MM.1S (cell line): ENCODE data around the gene BCOR.

Experiments used
- DNase-seq: peaks from one replicate; pipeline ENCODE4 v3.0.0-alpha.2; 2015
- H2AFZ ChIP-seq: fragments of 300-600 bp; sonication (generic); 2 replicates; pipeline ENCODE4 v1.6.0; 2016; ENCODE audit warnings: antibody characterized with exemption, low read length
- H3F3A ChIP-seq: fragments of 300-600 bp; sonication (generic); 2 replicates; pipeline ENCODE4 v1.6.1; 2016; ENCODE audit warnings: mild to moderate bottlenecking, antibody characterized with exemption, low read length, moderate library complexity, mixed read lengths; ENCODE audit not compliant: insufficient read depth
- H3K27ac ChIP-seq: fragments of 300-600 bp; sonication (generic); 2 replicates; pipeline ENCODE4 v1.5.1; 2016; ENCODE audit warnings: mild to moderate bottlenecking, low read length
- H3K27me3 ChIP-seq: fragments of 300-600 bp; sonication (generic); replicated peaks from 2 replicates; pipeline ENCODE4 v1.6.0; 2016; ENCODE audit warnings: low read length; ENCODE audit not compliant: insufficient read depth
- H3K36me3 ChIP-seq: fragments of 300-600 bp; sonication (generic); replicated peaks from 2 replicates; pipeline ENCODE4 v1.6.1; 2016; ENCODE audit warnings: mild to moderate bottlenecking, low read length, mixed read lengths; ENCODE audit not compliant: insufficient read depth
- H3K4me1 ChIP-seq: fragments of 300-600 bp; sonication (generic); 2 replicates; pipeline ENCODE4 v1.6.1; 2016; ENCODE audit warnings: low read length, mixed read lengths
- H3K4me2 ChIP-seq: fragments of 300-600 bp; sonication (generic); 2 replicates; pipeline ENCODE4 v1.6.0; 2016; ENCODE audit warnings: low read depth, low read length
- H3K4me3 ChIP-seq: fragments of 300-600 bp; sonication (generic); 2 replicates; pipeline ENCODE4 v1.5.1; 2016; ENCODE audit warnings: low read length, mixed read lengths
- H3K79me2 ChIP-seq: fragments of 300-600 bp; sonication (generic); 2 replicates; pipeline ENCODE4 v1.6.1; 2016; ENCODE audit warnings: mixed run types, low read length, mixed read lengths
- H3K9ac ChIP-seq: fragments of 300-600 bp; sonication (generic); 2 replicates; pipeline ENCODE4 v1.6.1; 2016; ENCODE audit warnings: low read length, mixed read lengths
- H3K9me2 ChIP-seq: fragments of 300-600 bp; sonication (generic); replicated peaks from 2 replicates; pipeline ENCODE4 v1.6.1; 2016; ENCODE audit warnings: mild to moderate bottlenecking, low read length, mixed read lengths; ENCODE audit not compliant: insufficient read depth
- H3K9me3 ChIP-seq: fragments of 300-600 bp; sonication (generic); replicated peaks from 2 replicates; pipeline ENCODE4 v1.6.1; 2016; ENCODE audit warnings: mild to moderate bottlenecking, low read length, mixed read lengths; ENCODE audit not compliant: insufficient read depth
- H4K20me1 ChIP-seq: fragments of 300-600 bp; sonication (generic); 2 replicates; pipeline ENCODE4 v1.6.1; 2016; ENCODE audit warnings: mild to moderate bottlenecking, low read length, moderate library complexity, mixed read lengths; ENCODE audit not compliant: insufficient read depth
- EZH2 ChIP-seq: fragments of 300-600 bp; sonication (generic); optimal IDR thresholded peaks from 2 replicates; pipeline ENCODE3; 2017; ENCODE audit warnings: low read depth, mild to moderate bottlenecking, antibody characterized with exemption, low read length, mixed read lengths
- EZH2phosphoT487 ChIP-seq: fragments of 300-600 bp; sonication (generic); IDR thresholded peaks from 2 replicates; pipeline ENCODE4 v1.6.1; 2018; ENCODE audit warnings: antibody characterized with exemption, low read length
- TF ChIP-seq, protein P1 (sequence below): fragments of 300-600 bp; sonication (generic); IDR thresholded peaks from 2 replicates; pipeline ENCODE4 v1.5.1; 2016; ENCODE audit warnings: antibody characterized with exemption, low read length, mixed read lengths

BCOR gene

GRCh38 chrX:40081679-40082068 is 16.1 kb downstream of the BCOR start:
- Histone ChIP-seq H3K9me2 (no peaks in the 10 kb centered on the region), H4K20me1 (peaks cover 63% of the 10 kb centered on the region), H3K36me3 (no peaks in the 10 kb centered on the region), H3F3A (no peaks in the 10 kb centered on the region), H3K27ac (no peak overlapping the region), H3K4me2 (no peak overlapping the region), H3K9me3 (no peaks in the 10 kb centered on the region), H3K9ac (no peak overlapping the region), H3K4me3 (no peak overlapping the region), H3K27me3 (no peaks in the 10 kb centered on the region), H3K4me1 (peaks cover 4% of the 10 kb centered on the region; the same call in 1 of the 2 replicates), H2AFZ (no peak overlapping the region), H3K79me2 (peaks cover 100% of the 10 kb centered on the region)
- no peak for DNase-seq
- no peak for TF ChIP-seq EZH2
- TF ChIP-seq, protein P1, sequence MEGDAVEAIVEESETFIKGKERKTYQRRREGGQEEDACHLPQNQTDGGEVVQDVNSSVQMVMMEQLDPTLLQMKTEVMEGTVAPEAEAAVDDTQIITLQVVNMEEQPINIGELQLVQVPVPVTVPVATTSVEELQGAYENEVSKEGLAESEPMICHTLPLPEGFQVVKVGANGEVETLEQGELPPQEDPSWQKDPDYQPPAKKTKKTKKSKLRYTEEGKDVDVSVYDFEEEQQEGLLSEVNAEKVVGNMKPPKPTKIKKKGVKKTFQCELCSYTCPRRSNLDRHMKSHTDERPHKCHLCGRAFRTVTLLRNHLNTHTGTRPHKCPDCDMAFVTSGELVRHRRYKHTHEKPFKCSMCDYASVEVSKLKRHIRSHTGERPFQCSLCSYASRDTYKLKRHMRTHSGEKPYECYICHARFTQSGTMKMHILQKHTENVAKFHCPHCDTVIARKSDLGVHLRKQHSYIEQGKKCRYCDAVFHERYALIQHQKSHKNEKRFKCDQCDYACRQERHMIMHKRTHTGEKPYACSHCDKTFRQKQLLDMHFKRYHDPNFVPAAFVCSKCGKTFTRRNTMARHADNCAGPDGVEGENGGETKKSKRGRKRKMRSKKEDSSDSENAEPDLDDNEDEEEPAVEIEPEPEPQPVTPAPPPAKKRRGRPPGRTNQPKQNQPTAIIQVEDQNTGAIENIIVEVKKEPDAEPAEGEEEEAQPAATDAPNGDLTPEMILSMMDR: no peak
- TF ChIP-seq EZH2phosphoT487: no peak

- peaks cover 100% of the 10 kb centered on the region for H3K79me2 ChIP-seq
- H4K20me1 ChIP-seq: peaks cover 59% of the 10 kb centered on the region
- no peak for DNase-seq
Observed at GRCh38 chrX:40080894-40081678, 16.7 kb downstream of the BCOR start.

DNA sequence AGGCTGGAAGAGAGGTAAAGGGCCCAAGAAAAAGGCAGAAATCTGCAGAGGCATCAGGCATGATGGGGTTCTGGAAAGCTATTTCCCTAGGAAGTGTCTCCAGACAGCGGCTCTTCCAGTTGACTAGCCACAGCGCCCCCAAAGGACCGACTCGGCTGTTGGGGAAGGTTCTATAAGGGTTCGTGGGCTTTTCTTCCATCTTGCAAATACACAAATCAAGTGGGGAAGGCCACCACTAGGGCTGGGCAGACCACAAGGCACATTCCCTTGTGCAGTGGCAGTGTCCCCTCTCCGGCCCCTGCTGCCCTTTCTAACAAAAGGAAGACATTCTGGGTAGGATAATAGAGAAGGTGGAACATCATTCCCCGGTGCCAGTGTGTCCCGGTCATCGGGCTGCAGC is 18.2 kb downstream of the BCOR start:
- H3K27ac ChIP-seq: no peak overlapping the region
- H3K4me2 ChIP-seq: no peak overlapping the region
- H3K4me1 ChIP-seq: no peaks in the 10 kb centered on the region

More at GRCh38 chrX:40080894-40081678, 16.7 kb downstream of the BCOR start:
- H3K27ac ChIP-seq: no peak overlapping the region
- H3K4me3 ChIP-seq: no peak overlapping the region
- H3K9me2 ChIP-seq: no peaks in the 10 kb centered on the region
- TF ChIP-seq EZH2: no peak
- TF ChIP-seq, protein P1: no peak
- no peak for TF ChIP-seq EZH2phosphoT487
- no peak overlapping the region for H3K9ac ChIP-seq
- H3K9me3 ChIP-seq: no peaks in the 10 kb centered on the region
- peaks cover 4% of the 10 kb centered on the region; the same call in 1 of the 2 replicates for H3K4me1 ChIP-seq
- H2AFZ ChIP-seq: no peak overlapping the region
- H3F3A ChIP-seq: no peaks in the 10 kb centered on the region; the same call in 1 of the 2 replicates
- no peak overlapping the region for H3K4me2 ChIP-seq
- H3K36me3 ChIP-seq: no peaks in the 10 kb centered on the region
- H3K27me3 ChIP-seq: no peaks in the 10 kb centered on the region

More for the DNA sequence above, 18.2 kb downstream of the BCOR start:
- DNase-seq: no peak
- H4K20me1 ChIP-seq: peaks cover 44% of the 10 kb centered on the region
- no peaks in the 10 kb centered on the region for H3K9me3 ChIP-seq
- no peaks in the 10 kb centered on the region for H3K9me2 ChIP-seq
- H3K79me2 ChIP-seq: peaks cover 98% of the 10 kb centered on the region
- H3K36me3 ChIP-seq: no peaks in the 10 kb centered on the region
- no peak overlapping the region for H3K4me3 ChIP-seq
- H2AFZ ChIP-seq: no peak overlapping the region
- no peaks in the 10 kb centered on the region for H3K27me3 ChIP-seq
- H3K9ac ChIP-seq: no peak overlapping the region
- TF ChIP-seq EZH2phosphoT487: no peak
- TF ChIP-seq EZH2: no peak
- TF ChIP-seq, protein P1: no peak
- H3F3A ChIP-seq: no peaks in the 10 kb centered on the region; the same call in 1 of the 2 replicates
